NCI-H345 treated with DMSO at 0.1 percent for 48 hours (cell line): ENCODE measurements around the gene C6orf47.
A peak's percentile ranks its signal among the peaks of the same experiment; 100 is the strongest.

Source experiments
- DNase-seq: peaks from one replicate; lab custom pipeline; 2025; ENCODE audit not compliant: unreplicated experiment; lab: John Stamatoyannopoulos, UW

The C6orf47 gene

GRCh38 chr6:31687860-31688693 is 27.5 kb upstream of the C6orf47 start:
- DNase-seq = no peak

DNA sequence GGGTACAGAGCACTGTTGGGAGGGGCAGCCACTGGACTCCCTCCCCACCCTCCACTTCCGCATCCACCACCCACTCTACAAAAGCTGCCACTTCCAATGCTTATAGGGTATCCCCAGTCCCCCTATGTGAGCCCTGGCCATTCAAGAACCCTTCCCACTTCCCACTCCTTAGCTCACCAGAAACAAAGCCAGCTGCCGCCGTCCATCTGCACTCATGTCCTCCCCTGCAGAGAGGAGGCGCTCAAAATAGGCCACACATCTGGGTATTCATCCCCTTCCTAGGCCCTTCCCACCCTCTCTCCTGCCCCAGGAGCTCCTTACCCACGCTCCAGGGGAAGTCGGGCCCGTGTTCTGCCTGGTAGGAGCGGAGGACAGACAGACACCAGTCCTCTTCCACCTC is 26.7 kb upstream of the C6orf47 start:
- no peak for DNase-seq

DNA sequence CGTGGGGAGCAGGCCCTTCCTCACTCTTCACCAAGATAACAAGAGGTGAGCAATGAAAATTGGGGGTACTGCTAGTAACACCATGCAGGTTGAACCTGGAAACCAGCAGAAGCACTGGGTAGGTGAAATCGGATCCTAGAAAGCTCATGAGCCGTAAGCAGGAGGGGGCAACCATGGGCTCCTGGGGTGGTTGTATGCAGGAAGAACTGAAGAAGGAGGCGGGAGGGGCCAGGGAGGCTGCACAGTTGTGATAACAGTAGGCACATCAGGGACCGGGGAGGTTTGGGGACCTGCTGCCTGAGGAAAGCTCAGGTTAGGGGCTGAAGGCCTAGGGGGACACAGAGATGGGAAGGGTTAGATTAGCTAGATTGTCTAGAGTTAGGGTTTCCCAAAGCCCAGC is 25.9 kb upstream of the C6orf47 start:
- DNase-seq = no peak

GRCh38 chr6:31683591-31683990 is 23.0 kb upstream of the C6orf47 start:
- DNase-seq = no peak

DNA sequence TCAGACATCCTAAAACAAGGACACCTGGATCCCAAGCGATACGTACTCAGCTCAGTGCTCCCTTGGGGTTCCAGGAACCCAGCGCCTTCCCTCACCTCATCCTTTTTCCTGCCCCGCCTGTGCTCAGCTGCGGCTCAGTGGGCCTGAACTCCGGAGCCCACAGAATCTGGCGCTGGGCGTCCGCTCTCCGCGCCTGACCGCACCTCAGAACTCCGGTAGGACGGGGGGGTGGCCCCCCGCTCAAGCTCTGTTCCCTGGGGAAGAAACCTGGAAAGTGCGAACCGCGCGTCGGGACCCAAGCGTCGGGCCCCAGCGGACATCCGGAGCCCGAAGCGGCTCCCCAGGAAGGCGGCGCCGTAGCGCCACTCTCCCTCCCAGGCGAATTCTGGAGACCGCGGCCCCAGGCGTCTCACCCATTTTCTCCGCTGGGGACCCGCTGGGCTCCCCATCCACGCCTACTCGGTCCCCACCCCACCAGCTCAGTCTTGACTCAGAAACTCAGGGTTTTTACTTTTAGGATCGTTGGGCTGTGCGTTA is 20.6 kb upstream of the C6orf47 start:
- no peak for DNase-seq

GRCh38 chr6:31680226-31681134 is 19.9 kb upstream of the C6orf47 start, which contains the start of gene LY6G5C:
Gene LY6G5C, minus strand, starts transcription at chr6:31681067. Its CDS starts 694 bp downstream, at chr6:31680373.
- DNase-seq = peak; percentile 77

DNA sequence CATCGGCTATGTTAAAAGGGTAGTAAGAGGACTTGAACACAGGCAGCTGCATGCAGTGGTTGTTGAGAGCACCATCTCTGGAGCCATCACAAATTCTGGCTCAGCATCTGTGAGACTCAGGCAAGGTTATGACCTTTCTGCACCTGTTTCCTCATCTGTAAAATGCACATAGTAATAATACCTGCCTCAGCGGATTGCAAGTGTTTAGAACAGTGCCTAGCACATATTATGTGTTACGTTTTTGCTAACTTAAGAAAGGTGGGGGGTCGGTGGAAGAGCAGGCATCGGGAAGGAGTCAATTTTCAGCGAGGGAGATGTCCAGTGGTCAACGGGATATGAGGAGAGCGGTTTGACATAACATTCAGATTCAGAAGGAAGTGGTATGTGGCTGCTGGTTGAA is 17.4 kb upstream of the C6orf47 start:
- DNase-seq = no peak

DNA sequence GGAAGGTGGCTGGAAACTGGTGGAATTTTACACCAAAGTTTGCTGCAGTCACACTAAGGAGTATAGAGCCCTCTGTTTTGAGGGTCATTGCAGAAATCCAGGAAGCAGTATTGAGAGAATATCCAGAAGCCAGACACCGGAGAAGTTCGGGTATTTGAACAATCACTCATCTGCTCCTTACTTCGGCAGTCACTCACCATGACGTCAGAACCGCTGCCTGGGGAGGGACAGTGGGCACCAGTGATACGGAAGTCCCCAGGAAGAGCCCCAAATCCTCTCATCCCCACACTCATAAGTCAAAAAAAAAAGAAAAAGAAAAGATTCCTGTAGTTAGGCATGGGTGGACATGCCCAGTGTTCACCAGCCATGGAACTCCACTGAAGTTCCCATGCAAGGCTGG is 16.3 kb upstream of the C6orf47 start:
- DNase-seq = no peak

DNA sequence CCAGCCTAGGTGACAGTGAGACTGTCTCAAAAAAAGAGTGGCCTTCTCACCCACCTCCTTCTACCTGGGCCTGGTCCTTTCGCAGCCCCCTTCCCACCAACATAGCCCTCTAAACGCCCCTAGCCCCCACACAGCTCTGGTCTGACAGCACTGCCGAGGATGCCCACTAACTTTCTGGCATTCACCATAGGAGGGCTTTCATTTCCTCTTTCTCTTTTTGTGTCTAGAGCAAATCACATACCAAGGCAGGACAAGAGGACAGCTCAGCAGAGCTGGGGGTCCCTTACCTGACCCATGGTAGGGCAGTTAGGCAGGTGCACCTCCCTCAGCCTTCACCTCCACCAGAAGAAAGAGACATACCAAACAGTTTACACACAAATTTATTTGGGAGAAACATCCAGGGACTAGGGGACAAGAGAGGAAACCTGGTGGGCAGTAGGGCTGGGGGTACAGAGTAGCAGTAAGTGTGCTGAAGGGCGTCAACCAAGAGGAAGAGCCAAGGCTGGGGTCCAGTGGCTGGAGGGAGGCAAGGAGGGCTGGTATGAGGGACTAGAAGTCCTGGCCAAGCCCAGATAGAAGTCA is 15.8 kb upstream of the C6orf47 start:
- no peak for DNase-seq

DNA sequence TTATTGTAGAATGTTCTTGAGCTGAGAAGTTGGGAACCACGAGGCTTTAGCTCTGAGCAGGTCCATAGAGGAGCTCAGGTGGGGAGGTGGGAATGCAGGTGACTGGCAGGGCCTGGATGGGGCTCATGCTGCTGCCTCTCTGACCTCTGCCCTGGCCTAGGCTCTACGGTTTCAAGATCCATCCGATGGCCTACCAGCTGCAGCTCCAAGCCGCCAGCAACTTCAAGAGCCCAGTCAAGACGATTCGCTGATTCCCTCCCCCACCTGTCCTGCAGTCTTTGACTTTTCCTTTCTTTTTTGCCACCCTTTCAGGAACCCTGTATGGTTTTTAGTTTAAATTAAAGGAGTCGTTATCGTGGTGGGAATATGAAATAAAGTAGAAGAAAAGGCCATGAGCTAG is 9.1 kb upstream of the C6orf47 start, which contains the start of gene LY6G5B:
Gene LY6G5B, plus strand, starts transcription at position 301 of the 400 bp plus-strand sequence. CDS start 975 bp downstream, outside the sequence.
- no peak for DNase-seq

DNA sequence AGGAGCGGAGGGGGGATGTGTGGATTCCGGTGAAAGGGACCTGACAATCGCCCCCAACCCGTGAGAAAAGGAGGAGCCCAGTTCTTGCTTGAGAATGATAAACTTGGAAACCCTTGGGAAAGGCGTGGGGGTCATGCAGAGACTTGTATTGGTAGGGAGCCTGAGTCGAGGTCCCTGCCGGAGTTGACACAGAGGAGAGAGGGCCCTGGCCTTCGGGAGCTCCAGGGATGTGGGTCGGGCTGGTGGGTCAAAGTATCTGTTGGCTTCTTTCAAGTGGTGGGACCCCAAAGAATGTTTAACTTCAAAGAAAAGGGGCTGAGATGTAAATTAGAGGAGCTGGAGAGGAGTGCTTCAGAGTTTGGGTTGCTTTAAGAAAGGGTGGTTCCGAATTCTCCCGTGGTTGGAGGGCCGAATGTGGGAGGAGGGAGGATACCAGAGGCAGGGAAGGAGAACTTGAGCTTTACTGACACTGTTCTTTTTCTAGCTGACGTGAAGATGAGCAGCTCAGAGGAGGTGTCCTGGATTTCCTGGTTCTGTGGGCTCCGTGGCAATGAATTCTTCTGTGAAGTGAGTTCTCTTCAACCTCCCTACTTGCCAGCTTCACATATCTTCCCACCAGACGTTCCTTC is 5.9 kb upstream of the C6orf47 start:
- no peak for DNase-seq

- DNase-seq = peak; percentile 96
Measured at GRCh38 chr6:31665501-31666336, 5.1 kb upstream of the C6orf47 start, which contains the start of gene CSNK2B. Gene CSNK2B, plus strand, starts transcription at chr6:31666080. Its CDS starts 752 bp downstream, at chr6:31666832.

DNA sequence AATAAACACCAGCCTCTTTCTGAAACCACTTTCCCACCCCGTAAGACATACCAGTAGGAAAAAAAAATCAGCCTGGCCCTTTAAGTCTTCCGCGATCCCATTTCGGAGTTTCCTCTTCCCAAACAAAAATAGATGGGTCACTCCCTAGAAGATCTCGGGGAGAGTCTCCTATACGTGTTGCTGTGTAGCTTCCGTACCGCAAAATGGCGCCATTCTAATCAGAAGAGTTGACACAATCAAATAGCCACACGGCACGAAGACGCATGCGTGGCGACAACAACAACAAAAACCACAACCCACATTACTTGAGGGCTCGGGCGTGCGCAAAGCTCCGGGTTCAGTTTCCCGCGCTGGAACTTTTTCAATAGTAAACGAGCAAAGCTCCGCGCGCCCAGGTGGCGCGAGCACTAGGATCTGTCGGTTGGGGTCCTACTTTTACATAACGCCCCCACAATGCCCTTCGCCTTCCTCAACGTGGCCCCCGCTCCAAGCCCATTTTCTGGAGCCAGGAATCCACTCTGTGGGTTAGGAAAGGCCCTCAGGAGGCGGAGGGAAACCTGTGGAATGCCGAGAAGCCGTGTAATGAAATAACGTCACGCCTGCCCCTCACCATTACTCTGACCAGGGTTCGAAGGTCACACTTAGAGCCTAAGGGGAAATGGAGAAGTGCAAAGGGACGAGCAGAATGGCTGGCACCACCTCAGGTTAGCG is 4.4 kb upstream of the C6orf47 start, which contains the start of gene GPANK1:
Gene GPANK1, minus strand, starts transcription at position 208 of the 711 bp plus-strand sequence. CDS start 519 bp downstream, outside the sequence.
- DNase-seq = peak; percentile 82

DNA sequence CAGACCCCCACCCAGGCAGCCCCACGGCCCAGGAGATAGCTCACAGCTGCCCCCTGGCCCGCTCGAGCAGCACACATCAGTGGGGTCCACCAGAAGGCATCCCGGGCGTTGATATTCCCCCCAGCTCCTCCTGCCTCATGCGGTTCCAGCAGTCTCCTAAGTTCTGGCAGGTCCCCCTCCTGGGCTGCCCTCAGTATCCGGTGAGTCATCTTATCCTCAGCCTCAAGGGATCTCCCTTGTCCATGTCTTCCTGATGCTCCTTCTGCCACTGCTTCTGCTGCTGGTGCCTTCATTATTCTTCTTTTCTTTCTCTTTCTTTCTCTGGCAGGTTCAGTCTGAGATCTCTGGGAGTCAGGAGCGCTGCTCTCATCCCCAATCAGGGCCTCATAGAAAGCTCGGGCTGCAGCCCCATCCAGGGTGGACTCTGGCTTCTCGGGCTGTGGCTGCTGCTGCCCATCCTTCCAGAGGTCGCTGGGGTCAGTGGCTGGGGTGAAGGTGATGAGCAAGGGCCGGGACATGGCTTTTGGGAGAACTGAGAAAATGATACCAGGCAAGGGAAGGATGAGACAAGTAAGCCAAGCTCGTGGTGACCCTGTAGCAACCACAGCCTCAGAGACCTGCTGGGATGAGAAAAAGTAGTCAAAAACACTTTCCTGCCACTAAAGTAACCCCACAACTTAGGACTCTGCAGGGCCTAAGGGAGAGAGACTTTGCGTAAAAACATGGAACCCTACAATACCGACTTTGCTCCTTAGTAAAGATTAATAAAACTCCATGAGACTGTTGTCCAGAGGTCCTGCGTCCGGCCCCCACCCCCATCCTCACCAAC is 3.6 kb upstream of the C6orf47 start:
- no peak for DNase-seq

DNA sequence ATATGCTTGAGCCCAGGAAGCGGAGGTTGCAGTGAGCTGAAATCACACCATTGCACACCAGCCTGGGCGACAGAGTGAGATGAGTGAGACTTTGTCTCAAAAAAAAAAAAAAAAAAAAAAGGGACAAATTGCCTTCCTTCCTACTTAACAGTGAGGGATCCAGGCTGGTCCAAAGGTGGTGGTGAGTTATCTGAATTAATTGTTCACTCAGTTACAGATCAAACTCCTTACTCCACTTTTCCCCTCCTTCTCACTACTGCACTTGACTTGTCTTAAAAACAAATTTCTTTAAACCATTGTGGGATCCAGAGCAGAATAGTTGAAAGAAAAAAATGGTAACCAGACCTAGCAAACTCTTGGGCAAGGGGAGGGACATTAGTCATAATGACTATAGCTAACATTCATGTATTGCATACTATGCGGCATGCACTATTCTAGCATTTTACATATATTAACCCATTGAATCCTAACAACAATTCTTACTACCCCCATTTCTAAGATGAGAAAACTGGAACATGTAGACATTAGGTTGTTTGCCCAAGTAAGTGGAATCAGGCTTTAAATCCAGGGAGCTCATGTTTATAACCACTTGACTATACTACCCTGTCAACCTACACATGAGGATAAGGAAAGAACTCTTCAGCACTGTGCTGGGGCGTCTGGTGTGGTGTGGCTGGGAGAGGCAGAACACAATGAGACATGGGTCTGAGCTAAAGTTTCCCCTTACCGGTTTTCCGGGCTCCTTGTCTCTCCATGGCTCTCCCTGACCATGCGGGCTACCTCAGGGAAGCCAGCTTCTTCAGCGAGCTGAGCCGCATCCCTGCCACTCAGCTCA is 2.8 kb upstream of the C6orf47 start:
- no peak for DNase-seq

- no peak for DNase-seq
Measured at GRCh38 chr6:31662124-31662723, 1.6 kb upstream of the C6orf47 start.
